Prostate gland (tissue), 2 donors: ENCODE measurements around the gene IL18RAP.

Source experiments
- CTCF ChIP-seq, 4 experiments: fragments of 200-600 bp in 2 of 4; fragments of 450-650 bp in 2 of 4; sonication (generic) in 2 of 4; IDR thresholded peaks; 1 replicate in 3 of 4; 2 replicates in 1 of 4; pipeline ENCODE4 v1.5.1; 2016 to 2019; ENCODE audit warnings: antibody characterized with exemption in 4 of 4, mild to moderate bottlenecking in 2 of 4, moderate library complexity in 2 of 4
- POLR2A ChIP-seq: fragments of 450-650 bp; IDR thresholded peaks from one replicate; pipeline ENCODE4 v1.6.1; 2016; ENCODE audit warnings: antibody characterized with exemption, mild to moderate bottlenecking
- POLR2AphosphoS5 ChIP-seq: sonication (generic); formaldehyde crosslinking; IDR thresholded peaks from one replicate; pipeline ENCODE4 v1.6.1; 2017; ENCODE audit warnings: antibody characterized with exemption

GRCh38 chr2:102487761-102488462 is 65.0 kb downstream of the IL18RAP start:
- TF ChIP-seq POLR2AphosphoS5 (no peak), POLR2A (no peak), CTCF (IDR thresholded peaks at IDR 0.05) (no peak)
